ENCODE data around the gene MEIS1. TPM values are rescaled to one million over a fixed set of nuclear protein-coding genes. Genes with fewer than 3 reads are reported as not detected.

The MEIS1 gene
- polyA plus RNA-seq, 1 donor (not counting 4 experiments of a cell fraction or from before 2014, with no cell fraction given): 3.1 TPM

GRCh38 chr2:66408905-66409304, 26.0 kb upstream of the MEIS1 start:
- Histone ChIP-seq H2AFZ (ENCODE audit: control insufficient read depth, low read length) (no peak overlapping the region), H3K36me3 (ENCODE audit: control insufficient read depth in 2 of 2, extremely low read depth in 1 of 2, insufficient read depth in 2 of 2, low read length in 2 of 2) (no peaks in the 10 kb centered on the region), H3K79me2 (ENCODE audit: control insufficient read depth, insufficient read depth, low read length) (no peaks in the 10 kb centered on the region), H3K4me2 (ENCODE audit: control insufficient read depth, extremely low read depth, insufficient read depth, low read depth, low read length) (no peak overlapping the region), H3K27me3 (ENCODE audit: control insufficient read depth, extremely low read depth, insufficient read depth, low read length) (no peaks in the 10 kb centered on the region), H4K20me1 (ENCODE audit: control insufficient read depth, extremely low read depth, insufficient read depth, low read length) (no peaks in the 10 kb centered on the region), H3K4me1 (ENCODE audit: control insufficient read depth, extremely low read depth, insufficient read depth, low read length) (no peaks in the 10 kb centered on the region), H3K4me3 (ENCODE audit: control insufficient read depth in 2 of 3, extremely low read depth in 1 of 3, insufficient read depth in 2 of 3, low read depth in 1 of 3, low read length in 3 of 3) (no peak overlapping the region), H3K9ac (ENCODE audit: control insufficient read depth, extremely low read depth, insufficient read depth, low read length) (no peak overlapping the region), H3K9me3 (ENCODE audit: control insufficient read depth, low read depth, low read length) (no peaks in the 10 kb centered on the region), H3K9me1 (ENCODE audit: control insufficient read depth, extremely low read depth, insufficient read depth, low read length) (no peaks in the 10 kb centered on the region), H3K27ac (ENCODE audit: control insufficient read depth, insufficient read depth, low read length) (no peak overlapping the region)
- FAIRE-seq (no peak), DNase-seq (ENCODE audit: low read depth, low spot score) (no peak)
- TF ChIP-seq EZH2 (IDR thresholded peaks at IDR 0.05; ENCODE audit: low read length): no peak
- TF ChIP-seq CTCF (optimal IDR thresholded peaks at IDR 0.05 in 1 of 3, IDR thresholded peaks at IDR 0.05 in 1 of 3, conservative IDR thresholded peaks at IDR 0.05 in 1 of 3; ENCODE audit: extremely low read depth in 1 of 3, insufficient read depth in 2 of 3, low read length in 3 of 3): no peak
- dilution Hi-C loops (cut with MboI; ENCODE audit: extremely low pct_ligation_motif_present, low sequenced_read_pairs): no loop called here

- TF ChIP-seq EZH2 (IDR thresholded peaks at IDR 0.05; ENCODE audit: low read length) (no peak), CTCF (optimal IDR thresholded peaks at IDR 0.05 in 1 of 3, IDR thresholded peaks at IDR 0.05 in 1 of 3, conservative IDR thresholded peaks at IDR 0.05 in 1 of 3; ENCODE audit: extremely low read depth in 1 of 3, insufficient read depth in 2 of 3, low read length in 3 of 3) (no peak)
- Histone ChIP-seq H3K9me1 (ENCODE audit: control insufficient read depth, extremely low read depth, insufficient read depth, low read length) (no peaks in the 10 kb centered on the region), H3K4me2 (ENCODE audit: control insufficient read depth, extremely low read depth, insufficient read depth, low read depth, low read length) (no peak overlapping the region), H3K36me3 (ENCODE audit: control insufficient read depth in 2 of 2, extremely low read depth in 1 of 2, insufficient read depth in 2 of 2, low read length in 2 of 2) (no peaks in the 10 kb centered on the region), H3K4me1 (ENCODE audit: control insufficient read depth, extremely low read depth, insufficient read depth, low read length) (no peaks in the 10 kb centered on the region), H3K27ac (ENCODE audit: control insufficient read depth, insufficient read depth, low read length) (no peak overlapping the region), H3K9ac (ENCODE audit: control insufficient read depth, extremely low read depth, insufficient read depth, low read length) (no peak overlapping the region), H2AFZ (ENCODE audit: control insufficient read depth, low read length) (no peak overlapping the region), H3K4me3 (ENCODE audit: control insufficient read depth in 2 of 3, extremely low read depth in 1 of 3, insufficient read depth in 2 of 3, low read depth in 1 of 3, low read length in 3 of 3) (no peak overlapping the region), H3K9me3 (ENCODE audit: control insufficient read depth, low read depth, low read length) (no peaks in the 10 kb centered on the region), H3K27me3 (ENCODE audit: control insufficient read depth, extremely low read depth, insufficient read depth, low read length) (no peaks in the 10 kb centered on the region), H4K20me1 (ENCODE audit: control insufficient read depth, extremely low read depth, insufficient read depth, low read length) (no peaks in the 10 kb centered on the region), H3K79me2 (ENCODE audit: control insufficient read depth, insufficient read depth, low read length) (no peaks in the 10 kb centered on the region)
- no peak for FAIRE-seq
- DNase-seq (ENCODE audit: low read depth, low spot score): no peak
- dilution Hi-C loops (cut with MboI; ENCODE audit: extremely low pct_ligation_motif_present, low sequenced_read_pairs): no loop called here
Observed at GRCh38 chr2:66412874-66413273, 22.1 kb upstream of the MEIS1 start.

All from keratinocyte (primary cell).